Measurements from ENCODE around the gene UVRAG. TPM values are rescaled to one million over a fixed set of nuclear protein-coding genes. Genes with fewer than 3 reads are reported as not detected.

Gene UVRAG
- total RNA-seq, 6 donors from 2014 or later, result 23.3 to 72.3 (median 28.5) TPM

- H3K27ac ChIP-seq, result peak overlapping the region; percentile 88 to 99 (median 94)
- H3K36me3 ChIP-seq, result no peaks in the 10 kb centered on the region
- H3K27me3 ChIP-seq, result no peaks in the 10 kb centered on the region
- DNase-seq (peak in 1 of 2 donors; percentile 41), ATAC-seq (ENCODE audit: low FRiP score in 2 of 2) (peak in 1 of 2 donors; percentile 53)
- no peaks in the 10 kb centered on the region for H3K9me3 ChIP-seq
- peak overlapping the region; percentile 62 to 99 (median 82) for H3K4me3 ChIP-seq
- WGBS, 2 donors, result 0 to 1% methylated on average over 13 to 38 of the region's 60 CpGs
- peaks cover 20 to 49% (median 45%) of the 10 kb centered on the region in 4 donors for H3K4me1 ChIP-seq
- TF ChIP-seq CTCF (IDR thresholded peaks at IDR 0.05), result no peak
- peak in 2 of 4 donors; percentile 14 to 24 for TF ChIP-seq POLR2A (IDR thresholded peaks at IDR 0.05)
Observed at GRCh38 chr11:75815345-75816168, 547 bp downstream of the UVRAG start.

GRCh38 chr11:75816561-75817239 lies 1.7 kb downstream of the UVRAG start:
- H3K27me3 ChIP-seq, result no peaks in the 10 kb centered on the region
- H3K9me3 ChIP-seq, result no peaks in the 10 kb centered on the region
- no peak overlapping the region for H3K27ac ChIP-seq
- H3K36me3 ChIP-seq, result no peaks in the 10 kb centered on the region
- DNase-seq (no peak), ATAC-seq (ENCODE audit: low FRiP score in 2 of 2) (no peak)
- H3K4me1 ChIP-seq, result peaks cover 20 to 59% (median 46%) of the 10 kb centered on the region in 4 donors
- TF ChIP-seq EP300 (IDR thresholded peaks at IDR 0.05) (no peak), CTCF (IDR thresholded peaks at IDR 0.05) (no peak), POLR2AphosphoS5 (IDR thresholded peaks at IDR 0.05) (no peak), POLR2A (IDR thresholded peaks at IDR 0.05) (no peak)
- WGBS, 2 donors, result 21 to 22% methylated on average over 6 of the region's 6 CpGs
- H3K4me3 ChIP-seq, result peak overlapping the region in 3 of 4 donors; percentile 62 to 99 (median 90)

DNA sequence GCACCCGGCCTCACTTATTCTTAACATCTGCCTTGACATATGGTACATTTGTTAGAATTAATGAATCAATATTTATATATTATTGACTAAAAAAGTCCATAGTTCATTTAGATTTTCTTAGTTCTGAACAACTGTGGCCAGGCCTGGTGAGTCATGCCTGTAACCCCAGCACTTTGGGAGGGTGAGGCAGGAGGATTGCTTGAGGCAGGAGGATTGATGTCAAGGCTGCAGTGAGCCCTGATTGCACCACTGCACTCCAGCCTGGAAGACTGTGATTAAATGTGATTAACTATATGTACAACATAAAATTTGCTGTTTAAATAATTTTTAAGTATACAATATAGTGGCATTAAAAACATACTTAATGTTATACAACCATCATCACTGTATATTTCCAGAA lies 5.6 kb downstream of the UVRAG start:
- no peak for TF ChIP-seq EP300 (IDR thresholded peaks at IDR 0.05)
- TF ChIP-seq CTCF (IDR thresholded peaks at IDR 0.05), result no peak
- DNase-seq, result peak in 1 of 2 donors; percentile 38
- Histone ChIP-seq H3K9me3 (no peaks in the 10 kb centered on the region), H3K4me3 (no peak overlapping the region), H3K36me3 (no peaks in the 10 kb centered on the region), H3K27ac (no peak overlapping the region), H3K4me1 (peaks cover 42 to 83% (median 62%) of the 10 kb centered on the region in 4 donors), H3K27me3 (no peaks in the 10 kb centered on the region)
- no peak for ATAC-seq (ENCODE audit: low FRiP score in 2 of 2)
- WGBS, 2 donors, result 100% methylated on average over 1 of the region's 1 CpG

DNA sequence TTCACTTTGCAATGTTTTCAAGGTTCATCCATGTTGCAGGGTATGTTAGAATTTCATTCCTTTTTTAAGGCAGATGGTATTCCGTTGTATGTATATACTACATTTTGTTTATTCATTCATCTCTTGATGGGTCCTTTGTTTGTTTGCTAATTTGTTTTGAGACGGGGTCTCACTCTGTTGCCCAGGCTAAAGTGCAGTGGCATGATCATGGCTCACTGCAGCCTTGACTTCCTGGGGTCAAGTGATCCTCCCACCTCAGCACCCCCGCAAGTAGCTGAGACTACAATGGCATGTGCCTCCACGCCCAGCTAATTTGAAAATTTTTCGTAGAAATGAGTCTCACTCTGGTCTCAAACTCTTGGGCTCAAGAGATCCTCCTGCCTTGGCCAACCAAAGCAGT lies 6.2 kb downstream of the UVRAG start:
- no peaks in the 10 kb centered on the region for H3K9me3 ChIP-seq
- 85 to 91% methylated on average over 5 of the region's 5 CpGs for WGBS, 2 donors
- TF ChIP-seq CTCF (IDR thresholded peaks at IDR 0.05), result no peak
- no peak for TF ChIP-seq POLR2A (IDR thresholded peaks at IDR 0.05)
- no peak for TF ChIP-seq POLR2AphosphoS5 (IDR thresholded peaks at IDR 0.05)
- no peak for TF ChIP-seq EP300 (IDR thresholded peaks at IDR 0.05)
- no peaks in the 10 kb centered on the region for H3K36me3 ChIP-seq
- no peak overlapping the region for H3K27ac ChIP-seq
- DNase-seq (no peak), ATAC-seq (ENCODE audit: low FRiP score in 2 of 2) (no peak)
- H3K4me1 ChIP-seq, result peaks cover 46 to 84% (median 63%) of the 10 kb centered on the region in 4 donors
- no peak overlapping the region for H3K4me3 ChIP-seq
- no peaks in the 10 kb centered on the region for H3K27me3 ChIP-seq

Measured in upper lobe of left lung (tissue), 6 donors.